IMR-90 (cell line): ENCODE data around the gene DNAH5.

Source experiments
- CEBPB ChIP-seq: IDR thresholded peaks from 2 replicates; pipeline ENCODE4 v1.6.1; 2012; ENCODE audit warnings: low read depth, low read length, improper control_type of control experiment
- CHD1 ChIP-seq: IDR thresholded peaks from 2 replicates; pipeline ENCODE4 v1.6.1; 2012; ENCODE audit warnings: low read depth, low read length, improper control_type of control experiment
- ELK1 ChIP-seq: fragments of 150-350 bp; IDR thresholded peaks from 2 replicates; pipeline ENCODE4 v1.6.1; 2016; ENCODE audit warnings: low read depth, mild to moderate bottlenecking, low read length, moderate library complexity, borderline replicate concordance
- FOS ChIP-seq: fragments of 150-350 bp; IDR thresholded peaks from 2 replicates; pipeline ENCODE4 v1.6.1; 2016; ENCODE audit warnings: low read depth, low read length
- MXI1 ChIP-seq: IDR thresholded peaks from 2 replicates; pipeline ENCODE4 v1.6.1; 2012; ENCODE audit warnings: low read depth, mild to moderate bottlenecking, low read length, moderate library complexity, borderline replicate concordance
- NFE2L2 ChIP-seq: fragments of 150-350 bp; IDR thresholded peaks from 2 replicates; pipeline ENCODE4 v1.6.1; 2016; ENCODE audit warnings: low read depth, mild to moderate bottlenecking, low read length
- POLR2A ChIP-seq: IDR thresholded peaks from 2 replicates; pipeline ENCODE4 v1.6.1; 2012; ENCODE audit warnings: mild to moderate bottlenecking, low read depth, low read length
- RAD21 ChIP-seq: IDR thresholded peaks from 2 replicates; pipeline ENCODE4 v1.6.1; 2012; ENCODE audit warnings: low read length, improper control_type of control experiment
- RCOR1 ChIP-seq: IDR thresholded peaks from 2 replicates; pipeline ENCODE4 v1.6.1; 2012; ENCODE audit warnings: mild to moderate bottlenecking, low read length, improper control_type of control experiment; ENCODE audit not compliant: insufficient replicate concordance
- RFX5 ChIP-seq: IDR thresholded peaks from 2 replicates; pipeline ENCODE4 v1.8.0; 2012; ENCODE audit warnings: low read depth, mild to moderate bottlenecking, low read length, moderate library complexity
- TF ChIP-seq, protein P1 (sequence below): conservative IDR thresholded peaks from 2 replicates; pipeline ENCODE4 v1.5.1; 2012; ENCODE audit warnings: mild to moderate bottlenecking, low read depth, low read length, improper control_type of control experiment
- TF ChIP-seq, protein P2 (sequence below): fragments of 150-350 bp; IDR thresholded peaks from 2 replicates; pipeline ENCODE4 v1.6.1; 2017; ENCODE audit warnings: mild to moderate bottlenecking, antibody characterized with exemption, low read length, low read depth

- TF ChIP-seq, protein P1, sequence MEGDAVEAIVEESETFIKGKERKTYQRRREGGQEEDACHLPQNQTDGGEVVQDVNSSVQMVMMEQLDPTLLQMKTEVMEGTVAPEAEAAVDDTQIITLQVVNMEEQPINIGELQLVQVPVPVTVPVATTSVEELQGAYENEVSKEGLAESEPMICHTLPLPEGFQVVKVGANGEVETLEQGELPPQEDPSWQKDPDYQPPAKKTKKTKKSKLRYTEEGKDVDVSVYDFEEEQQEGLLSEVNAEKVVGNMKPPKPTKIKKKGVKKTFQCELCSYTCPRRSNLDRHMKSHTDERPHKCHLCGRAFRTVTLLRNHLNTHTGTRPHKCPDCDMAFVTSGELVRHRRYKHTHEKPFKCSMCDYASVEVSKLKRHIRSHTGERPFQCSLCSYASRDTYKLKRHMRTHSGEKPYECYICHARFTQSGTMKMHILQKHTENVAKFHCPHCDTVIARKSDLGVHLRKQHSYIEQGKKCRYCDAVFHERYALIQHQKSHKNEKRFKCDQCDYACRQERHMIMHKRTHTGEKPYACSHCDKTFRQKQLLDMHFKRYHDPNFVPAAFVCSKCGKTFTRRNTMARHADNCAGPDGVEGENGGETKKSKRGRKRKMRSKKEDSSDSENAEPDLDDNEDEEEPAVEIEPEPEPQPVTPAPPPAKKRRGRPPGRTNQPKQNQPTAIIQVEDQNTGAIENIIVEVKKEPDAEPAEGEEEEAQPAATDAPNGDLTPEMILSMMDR = no peak
- TF ChIP-seq CEBPB (no peak), RAD21 (no peak), POLR2A (no peak), RCOR1 (no peak), RFX5 (no peak), MXI1 (no peak), CHD1 (no peak), ELK1 (no peak), FOS (no peak), NFE2L2 (no peak)
- TF ChIP-seq, protein P2, sequence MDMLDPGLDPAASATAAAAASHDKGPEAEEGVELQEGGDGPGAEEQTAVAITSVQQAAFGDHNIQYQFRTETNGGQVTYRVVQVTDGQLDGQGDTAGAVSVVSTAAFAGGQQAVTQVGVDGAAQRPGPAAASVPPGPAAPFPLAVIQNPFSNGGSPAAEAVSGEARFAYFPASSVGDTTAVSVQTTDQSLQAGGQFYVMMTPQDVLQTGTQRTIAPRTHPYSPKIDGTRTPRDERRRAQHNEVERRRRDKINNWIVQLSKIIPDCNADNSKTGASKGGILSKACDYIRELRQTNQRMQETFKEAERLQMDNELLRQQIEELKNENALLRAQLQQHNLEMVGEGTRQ = no peak
Measured at GRCh38 chr5:13910637-13911288, 33.7 kb downstream of the DNAH5 start.
